ENCODE measurements around the gene TNFSF12. TPM values are rescaled to one million over a fixed set of nuclear protein-coding genes. Genes with fewer than 3 reads are reported as not detected.

TNFSF12 gene
- total RNA-seq, 1 donor from 2014 or later: 3.4 TPM

DNA sequence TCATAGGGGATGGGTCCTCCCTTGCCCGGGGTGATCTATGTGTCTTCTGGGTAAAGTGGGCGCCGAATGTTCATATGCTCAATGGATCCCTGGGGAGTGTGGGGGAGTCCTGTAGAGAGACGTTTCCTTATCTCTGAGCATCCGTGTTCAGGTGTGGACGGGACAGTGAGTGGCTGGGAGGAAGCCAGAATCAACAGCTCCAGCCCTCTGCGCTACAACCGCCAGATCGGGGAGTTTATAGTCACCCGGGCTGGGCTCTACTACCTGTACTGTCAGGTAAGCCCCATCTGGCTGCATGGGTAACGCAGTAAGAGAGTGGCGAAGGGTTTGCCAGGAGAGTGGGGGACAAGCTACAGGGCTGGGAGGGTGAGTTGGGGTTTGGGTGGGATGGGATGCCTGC, 7.8 kb downstream of the TNFSF12 start:
- Histone ChIP-seq H4K20me1 (ENCODE audit: insufficient read depth, low read length) (no peaks in the 10 kb centered on the region), H2AFZ (ENCODE audit: low read depth, low read length) (no peak overlapping the region), H3K4me3 (ENCODE audit: insufficient read depth, low read depth, low read length) (no peak overlapping the region), H3K36me3 (ENCODE audit: insufficient read depth, low read length) (no peaks in the 10 kb centered on the region), H3K27ac (ENCODE audit: low read depth, low read length) (no peak overlapping the region), H3K4me2 (ENCODE audit: low read length) (no peak overlapping the region), H3K9ac (ENCODE audit: low read length) (no peak overlapping the region), H3K79me2 (ENCODE audit: insufficient read depth, low read length) (no peaks in the 10 kb centered on the region), H3K9me3 (ENCODE audit: insufficient read depth, low read depth, low read length) (no peaks in the 10 kb centered on the region), H3K4me1 (ENCODE audit: insufficient read depth, low read length) (peaks cover 15% of the 10 kb centered on the region), H3K27me3 (ENCODE audit: insufficient read depth, low read length) (no peaks in the 10 kb centered on the region)
- no peak overlapping the region for H3K27ac Mint-ChIP-seq (ENCODE audit: unreplicated experiment)
- FAIRE-seq (no peak), DNase-seq (ENCODE audit: low read depth) (no peak)
- H3K4me1 Mint-ChIP-seq (ENCODE audit: low read depth, unreplicated experiment): peaks cover 11% of the 10 kb centered on the region
- H3K27me3 Mint-ChIP-seq (ENCODE audit: low read depth, unreplicated experiment): peaks cover 13% of the 10 kb centered on the region
- H3K36me3 Mint-ChIP-seq (ENCODE audit: low read depth, unreplicated experiment): no peaks in the 10 kb centered on the region
- H3K9me3 Mint-ChIP-seq (ENCODE audit: unreplicated experiment): peaks cover 1% of the 10 kb centered on the region
- TF ChIP-seq CTCF (IDR thresholded peaks at IDR 0.05; ENCODE audit: insufficient read depth, low read depth, low read length) (no peak), EZH2 (IDR thresholded peaks at IDR 0.05; ENCODE audit: insufficient read depth, low read length) (no peak)
- peak overlapping the region; percentile 35 for H3K4me3 Mint-ChIP-seq (ENCODE audit: unreplicated experiment)

DNA sequence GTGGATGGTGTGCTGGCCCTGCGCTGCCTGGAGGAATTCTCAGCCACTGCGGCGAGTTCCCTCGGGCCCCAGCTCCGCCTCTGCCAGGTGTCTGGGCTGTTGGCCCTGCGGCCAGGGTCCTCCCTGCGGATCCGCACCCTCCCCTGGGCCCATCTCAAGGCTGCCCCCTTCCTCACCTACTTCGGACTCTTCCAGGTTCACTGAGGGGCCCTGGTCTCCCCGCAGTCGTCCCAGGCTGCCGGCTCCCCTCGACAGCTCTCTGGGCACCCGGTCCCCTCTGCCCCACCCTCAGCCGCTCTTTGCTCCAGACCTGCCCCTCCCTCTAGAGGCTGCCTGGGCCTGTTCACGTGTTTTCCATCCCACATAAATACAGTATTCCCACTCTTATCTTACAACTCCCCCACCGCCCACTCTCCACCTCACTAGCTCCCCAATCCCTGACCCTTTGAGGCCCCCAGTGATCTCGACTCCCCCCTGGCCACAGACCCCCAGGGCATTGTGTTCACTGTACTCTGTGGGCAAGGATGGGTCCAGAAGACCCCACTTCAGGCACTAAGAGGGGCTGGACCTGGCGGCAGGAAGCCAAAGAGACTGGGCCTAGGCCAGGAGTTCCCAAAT, 8.4 kb downstream of the TNFSF12 start:
- Histone ChIP-seq H3K36me3 (ENCODE audit: insufficient read depth, low read length) (no peaks in the 10 kb centered on the region), H2AFZ (ENCODE audit: low read depth, low read length) (no peak overlapping the region), H3K9me3 (ENCODE audit: insufficient read depth, low read depth, low read length) (no peaks in the 10 kb centered on the region), H4K20me1 (ENCODE audit: insufficient read depth, low read length) (no peaks in the 10 kb centered on the region), H3K4me3 (ENCODE audit: insufficient read depth, low read depth, low read length) (no peak overlapping the region), H3K79me2 (ENCODE audit: insufficient read depth, low read length) (peaks cover 5% of the 10 kb centered on the region), H3K4me1 (ENCODE audit: insufficient read depth, low read length) (peaks cover 15% of the 10 kb centered on the region), H3K27me3 (ENCODE audit: insufficient read depth, low read length) (no peaks in the 10 kb centered on the region), H3K4me2 (ENCODE audit: low read length) (no peak overlapping the region), H3K9ac (ENCODE audit: low read length) (no peak overlapping the region), H3K27ac (ENCODE audit: low read depth, low read length) (no peak overlapping the region)
- Mint-ChIP-seq H3K36me3 (ENCODE audit: low read depth, unreplicated experiment) (no peaks in the 10 kb centered on the region), H3K27me3 (ENCODE audit: low read depth, unreplicated experiment) (peaks cover 11% of the 10 kb centered on the region), H3K27ac (ENCODE audit: unreplicated experiment) (no peak overlapping the region), H3K4me1 (ENCODE audit: low read depth, unreplicated experiment) (peaks cover 11% of the 10 kb centered on the region), H3K9me3 (ENCODE audit: unreplicated experiment) (peaks cover 1% of the 10 kb centered on the region), H3K4me3 (ENCODE audit: unreplicated experiment) (no peak overlapping the region)
- DNase-seq (ENCODE audit: low read depth): no peak
- FAIRE-seq: no peak
- TF ChIP-seq EZH2 (IDR thresholded peaks at IDR 0.05; ENCODE audit: insufficient read depth, low read length) (no peak), CTCF (IDR thresholded peaks at IDR 0.05; ENCODE audit: insufficient read depth, low read depth, low read length) (no peak)

DNA sequence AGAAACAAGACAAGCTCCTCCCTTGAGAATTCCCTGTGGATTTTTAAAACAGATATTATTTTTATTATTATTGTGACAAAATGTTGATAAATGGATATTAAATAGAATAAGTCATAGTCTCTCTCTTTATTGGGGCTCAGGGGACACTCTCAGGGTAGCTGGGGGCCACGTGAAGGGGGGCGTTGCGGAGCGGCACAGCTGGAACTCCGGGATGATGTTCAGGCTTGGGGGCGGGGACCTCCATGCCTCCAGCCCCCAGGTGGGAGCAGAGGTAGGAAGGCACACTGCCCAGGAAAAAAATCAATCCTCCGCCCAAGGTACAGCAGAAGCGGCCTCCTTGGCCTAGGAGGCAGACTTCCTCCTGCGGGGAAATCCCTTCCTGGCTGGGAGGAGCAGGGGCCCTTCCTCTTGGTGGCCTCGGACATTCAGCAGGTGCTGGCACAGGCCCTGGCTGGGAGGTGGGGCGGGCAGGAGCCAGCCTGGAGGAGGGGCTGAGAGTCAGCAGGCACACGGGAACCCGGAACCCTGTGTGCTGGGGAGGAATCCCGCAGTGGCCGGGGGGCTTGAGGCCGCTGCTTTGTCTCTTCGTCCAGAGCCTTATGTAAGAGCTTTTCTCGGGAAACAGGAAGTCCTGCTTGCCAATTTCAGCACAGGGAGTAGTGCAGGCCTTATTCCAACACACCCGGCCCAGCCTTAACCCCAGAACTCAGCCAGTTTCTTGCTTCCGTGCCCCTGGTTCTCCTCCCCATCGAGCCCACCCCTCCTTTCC, 9.1 kb downstream of the TNFSF12 start:
- peaks cover 17% of the 10 kb centered on the region for H3K4me1 Mint-ChIP-seq (ENCODE audit: low read depth, unreplicated experiment)

More for the DNA sequence above, 9.1 kb downstream of the TNFSF12 start:
- peaks cover 6% of the 10 kb centered on the region for H3K27me3 Mint-ChIP-seq (ENCODE audit: low read depth, unreplicated experiment)
- peak overlapping the region; percentile 28 for H3K9ac ChIP-seq (ENCODE audit: low read length)
- H3K4me3 ChIP-seq (ENCODE audit: insufficient read depth, low read depth, low read length): no peak overlapping the region
- TF ChIP-seq CTCF (IDR thresholded peaks at IDR 0.05; ENCODE audit: insufficient read depth, low read depth, low read length) (no peak), EZH2 (IDR thresholded peaks at IDR 0.05; ENCODE audit: insufficient read depth, low read length) (no peak)
- H3K27ac ChIP-seq (ENCODE audit: low read depth, low read length): no peak overlapping the region
- peaks cover 22% of the 10 kb centered on the region for H3K4me1 ChIP-seq (ENCODE audit: insufficient read depth, low read length)
- H3K9me3 Mint-ChIP-seq (ENCODE audit: unreplicated experiment): no peaks in the 10 kb centered on the region
- H3K27ac Mint-ChIP-seq (ENCODE audit: unreplicated experiment): no peak overlapping the region
- no peaks in the 10 kb centered on the region for H3K9me3 ChIP-seq (ENCODE audit: insufficient read depth, low read depth, low read length)
- H4K20me1 ChIP-seq (ENCODE audit: insufficient read depth, low read length): no peaks in the 10 kb centered on the region
- H3K27me3 ChIP-seq (ENCODE audit: insufficient read depth, low read length): no peaks in the 10 kb centered on the region
- FAIRE-seq (no peak), DNase-seq (ENCODE audit: low read depth) (peak; percentile 59)
- H3K36me3 ChIP-seq (ENCODE audit: insufficient read depth, low read length): no peaks in the 10 kb centered on the region
- H3K4me3 Mint-ChIP-seq (ENCODE audit: unreplicated experiment): peak overlapping the region; percentile 40
- no peaks in the 10 kb centered on the region for H3K36me3 Mint-ChIP-seq (ENCODE audit: low read depth, unreplicated experiment)
- H2AFZ ChIP-seq (ENCODE audit: low read depth, low read length): peak overlapping the region; percentile 64
- peak overlapping the region; percentile 59 for H3K4me2 ChIP-seq (ENCODE audit: low read length)
- H3K79me2 ChIP-seq (ENCODE audit: insufficient read depth, low read length): peaks cover 12% of the 10 kb centered on the region
